Pancreas (tissue), 10 donors: ENCODE results near the gene FRYL. TPM values are rescaled to one million over a fixed set of nuclear protein-coding genes. Genes with fewer than 3 reads are reported as not detected.

Source experiments
- ATAC-seq, 4 donors: fragments of 200-7000 bp; cut with Tn5 transposase; one replicate each; pipeline versions ENCODE4 v1.8.0 to v1.9.1; 2020; ENCODE audit warnings: mild to moderate bottlenecking in 4 of 4, moderate library complexity in 4 of 4
- DNase-seq, 6 donors: peaks; one replicate each; pipeline ENCODE4 v3.0.0-alpha.2; 2020
- FAIRE-seq: peaks from 2 replicates; lab custom pipeline; 2012; peaks lifted over from hg19 to GRCh38; lab: Jason Lieb, UNC
- H3K27ac ChIP-seq, 4 donors: fragments of 200-600 bp; sonication (generic); 1 replicate in 3 of 4; 2 replicates in 1 of 4; pipeline versions ENCODE4 v1.5.0 to v1.8.0; 2020
- H3K27me3 ChIP-seq, 4 donors: fragments of 200-600 bp; one replicate each; pipeline ENCODE4 v1.8.0; 2021
- H3K36me3 ChIP-seq, 3 donors: fragments of 200-600 bp; sonication (generic) in 1 of 3; one replicate each; pipeline versions ENCODE4 v1.5.0 to v1.8.0; 2020 to 2021
- H3K4me1 ChIP-seq, 3 donors: fragments of 200-600 bp; one replicate each; pipeline ENCODE4 v1.8.0; 2021
- H3K4me3 ChIP-seq, 4 donors: fragments of 200-600 bp; sonication (generic) in 2 of 4; one replicate each; pipeline versions ENCODE4 v1.5.0 to v1.8.0; 2020 to 2021
- H3K9me3 ChIP-seq, 4 donors: fragments of 200-600 bp; one replicate each; pipeline ENCODE4 v1.8.0; 2021
- CTCF ChIP-seq, 4 donors: fragments of 200-600 bp; sonication (generic) in 3 of 4; IDR thresholded peaks; one replicate each; pipeline versions ENCODE4 v1.5.0 to v1.8.0; 2021; ENCODE audit warnings: antibody characterized with exemption in 4 of 4
- WGBS, 2 donors: extraction: QIAGEN DNeasy Blood & Tissue Kit; methylation state at CpG; one replicate each; pipeline ENCODE4 v1.1.7; 2013; 5-methylcytosine and 5-hydroxymethylcytosine counted together
- intact Hi-C, 3 donors: fragments of 100-400 bp; cut with DNase I; formaldehyde crosslinking; loops; one replicate each; pipeline versions ENCODE4 v1.11.1 to v1.14.2; 2022
- polyA plus RNA-seq, 2 donors: library from polyadenylated mRNA; stranded (reverse); fragments of 200-250 nt; gene quantifications; one replicate each; pipeline ENCODE4 v1.2.3, GENCODE V29; 2013
- total RNA-seq, 6 donors: library from RNA; stranded (reverse); fragmentation: NEBNext Ultra II Directional in 4 of 6; extraction: Animal tissue kit (Norgen Biotek cat#: 25700) in 4 of 6; gene quantifications; one replicate each; pipeline versions ENCODE4 v1.2.1 to v1.2.4, GENCODE V29; 2021 to 2023
- donor health status: healthy with polysubstance abuse.
- donor health status: DM: no; HTN: no; CAD: no; lungs with moderate emphysema.
- donor health status: DM: no; HTN: no; CAD: no.
- donor health status: control.
- donor health status: control.
- donor health status: Bipolar disorder and iron deficiency.
- donor health status: DM: yes; HTN: yes; CAD: no.
- donor health status: DM: no; HTN: no; CAD: no.
- donor health status: DM: no; HTN: no; CAD: no.
- donor health status: DM: yes; HTN: yes; CAD: no.

The FRYL gene
- total and polyA plus RNA-seq, 8 donors, result 9.1 to 38.7 (median 20.7) TPM

- Histone ChIP-seq H3K27ac (no peak overlapping the region), H3K27me3 (no peaks in the 10 kb centered on the region), H3K4me3 (no peak overlapping the region), H3K4me1 (no peaks in the 10 kb centered on the region), H3K9me3 (no peaks in the 10 kb centered on the region), H3K36me3 (no peaks in the 10 kb centered on the region)
- intact Hi-C loops, result no loop called here
- DNase-seq (no peak), FAIRE-seq (no peak), ATAC-seq (no peak)
- no peak for TF ChIP-seq CTCF (IDR thresholded peaks at IDR 0.05)
- WGBS, 2 donors, result 80 to 90% methylated on average over 5 of the region's 5 CpGs
Measured at GRCh38 chr4:48792348-48793006, 12.4 kb upstream of the FRYL start.

GRCh38 chr4:48791313-48791712 is 11.2 kb upstream of the FRYL start:
- H3K27me3 ChIP-seq, result no peaks in the 10 kb centered on the region
- no peak overlapping the region for H3K27ac ChIP-seq
- no peak for ATAC-seq
- H3K36me3 ChIP-seq, result no peaks in the 10 kb centered on the region
- H3K4me1 ChIP-seq, result no peaks in the 10 kb centered on the region
- no peak overlapping the region for H3K4me3 ChIP-seq
- H3K9me3 ChIP-seq, result no peaks in the 10 kb centered on the region
- intact Hi-C loops, result no loop called here
- TF ChIP-seq CTCF (IDR thresholded peaks at IDR 0.05), result no peak
- no peak for FAIRE-seq
- no peak for DNase-seq

DNA sequence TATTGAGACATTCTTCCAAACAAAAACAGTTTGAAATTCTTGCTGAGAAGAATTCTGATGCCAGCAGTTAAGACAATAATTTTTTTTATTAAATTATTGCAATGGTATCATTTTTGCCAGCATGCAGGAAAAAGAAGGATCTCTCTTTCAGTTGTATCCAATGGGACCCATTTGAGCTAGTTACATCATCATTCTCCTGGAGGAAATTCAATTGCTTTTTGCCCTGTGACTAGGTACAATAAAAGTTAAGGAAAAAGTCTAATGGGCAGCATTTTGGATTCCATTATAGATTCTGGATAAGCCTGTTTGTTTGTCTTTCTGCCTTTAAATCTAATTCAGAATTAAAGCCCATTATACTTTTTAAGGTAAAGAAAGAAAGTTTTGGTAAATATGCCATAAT is 10.5 kb upstream of the FRYL start:
- intact Hi-C loops, result no loop called here
- DNase-seq (no peak), ATAC-seq (no peak), FAIRE-seq (no peak)
- no peak for TF ChIP-seq CTCF (IDR thresholded peaks at IDR 0.05)
- Histone ChIP-seq H3K4me3 (no peak overlapping the region), H3K27ac (no peak overlapping the region), H3K36me3 (no peaks in the 10 kb centered on the region), H3K4me1 (no peaks in the 10 kb centered on the region), H3K27me3 (no peaks in the 10 kb centered on the region), H3K9me3 (no peaks in the 10 kb centered on the region)

- no peak for TF ChIP-seq CTCF (IDR thresholded peaks at IDR 0.05)
- Histone ChIP-seq H3K4me3 (no peak overlapping the region), H3K36me3 (no peaks in the 10 kb centered on the region), H3K27me3 (no peaks in the 10 kb centered on the region), H3K4me1 (no peaks in the 10 kb centered on the region), H3K9me3 (no peaks in the 10 kb centered on the region), H3K27ac (no peak overlapping the region)
- DNase-seq (no peak), FAIRE-seq (no peak), ATAC-seq (no peak)
- intact Hi-C loops, result no loop called here
- WGBS, 2 donors, result 65 to 69% methylated on average over 1 of the region's 1 CpG
Measured at GRCh38 chr4:48787056-48787455, 7.0 kb upstream of the FRYL start.

DNA sequence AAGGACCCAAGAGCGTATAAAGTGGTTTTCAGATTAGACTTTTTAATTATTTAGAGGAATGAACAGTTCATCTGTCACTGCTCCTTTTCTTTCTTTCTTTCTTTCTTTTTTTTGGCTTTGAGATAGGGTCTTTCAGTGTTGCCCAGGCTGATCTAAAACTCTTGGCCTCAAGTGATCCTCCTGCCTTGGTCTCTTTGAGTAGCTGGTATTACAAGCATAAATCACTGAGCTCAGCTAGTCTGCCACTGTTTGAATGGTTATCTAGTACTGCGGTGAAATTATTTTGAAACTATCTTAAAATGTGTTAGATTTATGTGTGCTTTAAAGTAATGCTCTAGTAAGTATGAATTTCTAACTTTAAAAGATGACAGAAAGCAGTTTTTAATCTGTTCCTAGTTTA is 6.5 kb upstream of the FRYL start:
- no peaks in the 10 kb centered on the region for H3K9me3 ChIP-seq
- no peak for ATAC-seq
- WGBS, 2 donors, result 87% methylated on average over 2 of the region's 2 CpGs
- DNase-seq, result no peak
- TF ChIP-seq CTCF (IDR thresholded peaks at IDR 0.05), result no peak
- H3K4me1 ChIP-seq, result no peaks in the 10 kb centered on the region
- intact Hi-C loops, result no loop called here
- no peak overlapping the region for H3K4me3 ChIP-seq
- no peak for FAIRE-seq
- no peak overlapping the region for H3K27ac ChIP-seq
- H3K36me3 ChIP-seq, result no peaks in the 10 kb centered on the region
- no peaks in the 10 kb centered on the region for H3K27me3 ChIP-seq
